ENCODE results near the gene NELFCD. TPM values are rescaled to one million over a fixed set of nuclear protein-coding genes. Genes with fewer than 3 reads are reported as not detected.

Gene NELFCD
- total and polyA plus RNA-seq, 9 of the 15 experiments (the other 6 are each of a cell fraction or from before 2014, with no cell fraction given), result 11.7 to 163 (median 96.5) TPM

DNA sequence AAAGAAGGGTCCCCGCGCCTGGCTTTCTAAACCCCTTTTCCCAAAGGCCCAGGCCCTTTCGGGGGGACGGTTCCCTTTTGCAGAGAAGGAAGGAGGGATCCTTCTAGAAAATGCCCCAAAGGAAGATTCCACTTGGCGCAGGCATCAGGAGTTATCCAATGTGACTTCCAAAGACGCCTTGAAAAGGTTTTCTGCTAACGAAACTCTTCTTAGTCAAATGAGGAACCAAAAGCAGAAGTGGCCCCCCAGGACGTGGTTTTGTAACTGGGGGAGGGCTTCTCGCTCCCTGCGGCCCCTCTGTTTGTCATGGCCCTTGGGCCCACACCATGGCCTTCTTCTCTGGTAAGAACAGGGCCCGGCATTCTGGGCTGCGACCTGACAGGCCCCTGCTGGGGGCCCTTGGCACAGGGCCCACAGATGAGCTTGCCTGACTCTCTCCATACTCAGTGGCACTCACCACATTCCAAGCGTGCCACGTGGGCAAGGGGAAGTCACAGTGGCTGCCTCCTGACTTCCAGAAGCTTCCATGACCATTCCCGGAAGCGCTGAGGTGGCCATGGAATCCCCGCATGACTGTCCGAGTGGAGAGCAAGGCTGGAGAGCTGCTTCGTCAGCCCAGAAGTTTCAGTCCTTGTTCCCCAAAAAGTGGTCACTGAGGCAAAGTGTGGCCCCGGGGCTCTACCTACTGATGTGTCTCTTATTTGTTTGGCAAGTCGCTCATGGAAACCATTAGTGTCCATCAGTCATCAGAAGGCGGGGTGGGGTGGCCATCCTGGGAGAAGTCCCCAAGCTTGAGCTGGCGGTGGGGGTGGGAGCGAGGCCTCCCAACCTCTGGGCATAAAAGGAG, 26.8 kb downstream of the NELFCD start (continued):
- TF ChIP-seq MAZ (CRISPR knock-in tag; conservative IDR thresholded peaks at IDR 0.05 in 1 of 2, IDR thresholded peaks at IDR 0.05 in 1 of 2), result 0 out of 4 replicates have a peak, but pooled peaks of 1 of the 2 experiments have one; percentile 11
- no peak for TF ChIP-seq MCM7 (IDR thresholded peaks at IDR 0.05)
- TF ChIP-seq ZNF197 (CRISPR knock-in tag; IDR thresholded peaks at IDR 0.05; ENCODE audit: low read depth), result 0 out of 2 replicates have a peak, but pooled peaks have one; percentile 28
- TF ChIP-seq ZNF778 (CRISPR knock-in tag; IDR thresholded peaks at IDR 0.05), result no peak
- TF ChIP-seq MIER1 (IDR thresholded peaks at IDR 0.05; ENCODE audit: low read depth), result 0 out of 2 replicates have a peak, but pooled peaks have one; percentile 38
- TF ChIP-seq HMG20B (CRISPR knock-in tag; IDR thresholded peaks at IDR 0.05), result no peak
- no peak for TF ChIP-seq RB1 (IDR thresholded peaks at IDR 0.05; ENCODE audit: low read depth)
- 0 out of 2 replicates have a peak, but pooled peaks have one; percentile 9 for TF ChIP-seq NR2C1 (IDR thresholded peaks at IDR 0.05)
- TF ChIP-seq NR2C1 (tag; IDR thresholded peaks at IDR 0.05), result no peak
- TF ChIP-seq NCOA2 (IDR thresholded peaks at IDR 0.05; ENCODE audit: partially characterized antibody in 2 of 2), result no peak
- TF ChIP-seq ZBTB7A (IDR thresholded peaks at IDR 0.05; ENCODE audit: borderline replicate concordance, control insufficient read depth, low read depth, low read length), result no peak; the same call in 1 of the 2 replicates
- TF ChIP-seq, protein P1, sequence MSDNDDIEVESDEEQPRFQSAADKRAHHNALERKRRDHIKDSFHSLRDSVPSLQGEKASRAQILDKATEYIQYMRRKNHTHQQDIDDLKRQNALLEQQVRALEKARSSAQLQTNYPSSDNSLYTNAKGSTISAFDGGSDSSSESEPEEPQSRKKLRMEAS (CRISPR knock-in tag; IDR thresholded peaks at IDR 0.05), result peak; percentile 63; the same call in 1 of the 2 replicates
- TF ChIP-seq, protein P2, sequence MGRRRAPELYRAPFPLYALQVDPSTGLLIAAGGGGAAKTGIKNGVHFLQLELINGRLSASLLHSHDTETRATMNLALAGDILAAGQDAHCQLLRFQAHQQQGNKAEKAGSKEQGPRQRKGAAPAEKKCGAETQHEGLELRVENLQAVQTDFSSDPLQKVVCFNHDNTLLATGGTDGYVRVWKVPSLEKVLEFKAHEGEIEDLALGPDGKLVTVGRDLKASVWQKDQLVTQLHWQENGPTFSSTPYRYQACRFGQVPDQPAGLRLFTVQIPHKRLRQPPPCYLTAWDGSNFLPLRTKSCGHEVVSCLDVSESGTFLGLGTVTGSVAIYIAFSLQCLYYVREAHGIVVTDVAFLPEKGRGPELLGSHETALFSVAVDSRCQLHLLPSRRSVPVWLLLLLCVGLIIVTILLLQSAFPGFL (CRISPR knock-in tag; IDR thresholded peaks at IDR 0.05), result no peak
- no peak for TF ChIP-seq KAT2B (IDR thresholded peaks at IDR 0.05; ENCODE audit: low read depth, low read length)
- TF ChIP-seq, protein P3, sequence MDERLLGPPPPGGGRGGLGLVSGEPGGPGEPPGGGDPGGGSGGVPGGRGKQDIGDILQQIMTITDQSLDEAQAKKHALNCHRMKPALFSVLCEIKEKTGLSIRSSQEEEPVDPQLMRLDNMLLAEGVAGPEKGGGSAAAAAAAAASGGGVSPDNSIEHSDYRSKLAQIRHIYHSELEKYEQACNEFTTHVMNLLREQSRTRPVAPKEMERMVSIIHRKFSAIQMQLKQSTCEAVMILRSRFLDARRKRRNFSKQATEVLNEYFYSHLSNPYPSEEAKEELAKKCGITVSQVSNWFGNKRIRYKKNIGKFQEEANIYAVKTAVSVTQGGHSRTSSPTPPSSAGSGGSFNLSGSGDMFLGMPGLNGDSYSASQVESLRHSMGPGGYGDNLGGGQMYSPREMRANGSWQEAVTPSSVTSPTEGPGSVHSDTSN (CRISPR knock-in tag; IDR thresholded peaks at IDR 0.05; ENCODE audit: low read depth), result no peak
- TF ChIP-seq, protein P3 (tag; conservative IDR thresholded peaks at IDR 0.05; ENCODE audit: low read depth), result no peak
- TF ChIP-seq, protein P4, sequence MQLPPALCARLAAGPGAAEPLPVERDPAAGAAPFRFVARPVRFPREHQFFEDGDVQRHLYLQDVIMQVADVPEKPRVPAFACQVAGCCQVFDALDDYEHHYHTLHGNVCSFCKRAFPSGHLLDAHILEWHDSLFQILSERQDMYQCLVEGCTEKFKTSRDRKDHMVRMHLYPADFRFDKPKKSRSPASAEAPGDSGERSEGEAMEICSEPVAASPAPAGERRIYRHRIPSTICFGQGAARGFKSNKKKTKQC (CRISPR knock-in tag; IDR thresholded peaks at IDR 0.05), result no peak
